HepG2 (cell line): ENCODE measurements around the gene CBFA2T2. TPM values are rescaled to one million over a fixed set of nuclear protein-coding genes. Genes with fewer than 3 reads are reported as not detected.

ENCODE experiments used
- BRD4 ChIP-seq: sonication (generic); formaldehyde crosslinking; IDR thresholded peaks from 2 replicates; pipeline ENCODE4 v1.4.0; 2020; ENCODE audit warnings: missing genetic modification reagents
- EED ChIP-seq: sonication (generic); formaldehyde crosslinking; IDR thresholded peaks from 2 replicates; pipeline ENCODE4 v1.5.0; 2020; ENCODE audit warnings: mild to moderate bottlenecking, missing genetic modification reagents
- FOXK1 ChIP-seq: sonication (generic); formaldehyde crosslinking; IDR thresholded peaks from 2 replicates; pipeline ENCODE4 v1.4.0; 2020; ENCODE audit warnings: low read depth, missing genetic modification reagents, borderline replicate concordance
- GABPA ChIP-seq, 2 experiments: IDR thresholded peaks; 2 replicates each; pipeline ENCODE4 v1.6.1; 2011 to 2016; ENCODE audit warnings: low read depth in 2 of 2, low read length in 1 of 2, missing biosample characterization in 1 of 2, missing genetic modification characterization in 1 of 2
- HMGXB3 ChIP-seq: sonication (generic); formaldehyde crosslinking; IDR thresholded peaks from 2 replicates; pipeline ENCODE4 v1.4.0; 2020; ENCODE audit warnings: missing genetic modification reagents, borderline replicate concordance
- HNF4A ChIP-seq: sonication (generic); formaldehyde crosslinking; IDR thresholded peaks from 2 replicates; pipeline ENCODE4 v1.4.0; 2020; ENCODE audit warnings: missing genetic modification reagents
- IRF2 ChIP-seq: IDR thresholded peaks from 2 replicates; pipeline ENCODE4 v1.6.1; 2018; ENCODE audit warnings: missing genetic modification reagents, missing compliant biosample characterization
- KAT2B ChIP-seq: fragments of 150-350 bp; IDR thresholded peaks from 2 replicates; pipeline ENCODE4 v1.6.1; 2014; ENCODE audit warnings: low read depth, low read length, borderline replicate concordance
- PBX3 ChIP-seq: sonication (generic); formaldehyde crosslinking; IDR thresholded peaks from 2 replicates; pipeline ENCODE4 v1.8.1; 2023; ENCODE audit warnings: missing genetic modification reagents, inconsistent platforms, borderline replicate concordance
- PPARG ChIP-seq: conservative IDR thresholded peaks from 2 replicates; pipeline ENCODE4 v1.6.1; 2016; ENCODE audit warnings: missing biosample characterization, missing genetic modification reagents
- PRDM10 ChIP-seq: sonication (generic); formaldehyde crosslinking; IDR thresholded peaks from 2 replicates; pipeline ENCODE4 v1.4.0; 2020; ENCODE audit warnings: low read depth, missing genetic modification reagents
- SIN3B ChIP-seq: fragments of 150-350 bp; IDR thresholded peaks from 2 replicates; pipeline ENCODE4 v1.6.1; 2014; ENCODE audit warnings: low read length
- SNAPC5 ChIP-seq: sonication (generic); formaldehyde crosslinking; IDR thresholded peaks from 2 replicates; pipeline ENCODE4 v1.8.1; 2023; ENCODE audit warnings: mild to moderate bottlenecking, missing genetic modification reagents, borderline replicate concordance
- SOX13 ChIP-seq, 3 experiments: fragments of 450-650 bp in 1 of 3; sonication (generic) in 1 of 3; formaldehyde crosslinking in 1 of 3; IDR thresholded peaks in 2 of 3; conservative IDR thresholded peaks in 1 of 3; 2 replicates each; pipeline versions ENCODE4 v1.5.0 to v1.6.1; 2016 to 2020; ENCODE audit warnings: antibody characterized with exemption in 1 of 3, mild to moderate bottlenecking in 1 of 3, missing compliant biosample characterization in 1 of 3, missing genetic modification reagents in 1 of 3, moderate library complexity in 1 of 3
- TBL1XR1 ChIP-seq: fragments of 150-350 bp; IDR thresholded peaks from 2 replicates; pipeline ENCODE4 v1.6.1; 2014; ENCODE audit warnings: borderline replicate concordance, low read length; ENCODE audit not compliant: partially characterized antibody
- TEAD2 ChIP-seq: sonication (generic); formaldehyde crosslinking; IDR thresholded peaks from 2 replicates; pipeline ENCODE4 v1.9.0; 2021; ENCODE audit warnings: missing genetic modification reagents
- ZNF232 ChIP-seq: sonication (generic); formaldehyde crosslinking; IDR thresholded peaks from 2 replicates; pipeline ENCODE4 v1.4.0; 2020; ENCODE audit warnings: missing genetic modification reagents, borderline replicate concordance
- ZNF672 ChIP-seq: sonication (generic); formaldehyde crosslinking; IDR thresholded peaks from 2 replicates; pipeline ENCODE4 v1.8.1; 2022; ENCODE audit warnings: missing genetic modification reagents
- ZNF720 ChIP-seq: sonication (generic); formaldehyde crosslinking; IDR thresholded peaks from 2 replicates; pipeline ENCODE4 v1.4.0; 2020; ENCODE audit warnings: missing genetic modification reagents
- polyA plus RNA-seq, 8 experiments: library from polyadenylated mRNA; depleted of rRNA in 3 of 8; stranded (reverse) in 7 of 8; unstranded in 1 of 8; fragments of >200 nt; fragmentation: Illumina TruSeq in 4 of 8; extraction: Trizol in 4 of 8; gene quantifications; 2 replicates each; pipeline versions ENCODE4 v1.2.1 to v1.2.3, GENCODE V29; 2011 to 2016; ENCODE audit warnings: low read depth in 4 of 8, missing spikeins in 1 of 8, mixed read lengths in 1 of 8; ENCODE audit not compliant: insufficient read depth in 1 of 8
- total RNA-seq, 5 experiments: library from RNA; depleted of rRNA; stranded (reverse); fragments of >200 nt; fragmentation: Illumina TruSeq; extraction: Trizol; gene quantifications; 2 replicates each; pipeline ENCODE4 v1.2.3, GENCODE V29; 2016; ENCODE audit warnings: low read depth in 1 of 5

The CBFA2T2 gene
- total and polyA plus RNA-seq, 2 of the 13 experiments (the other 11 are each of a cell fraction or from before 2014, with no cell fraction given): 6.3 to 21.2 TPM

GRCh38 chr20:33531047-33531877 lies 41.4 kb downstream of the CBFA2T2 start (continued):
- no peak for TF ChIP-seq SIN3B
- TF ChIP-seq TEAD2 (CRISPR knock-in tag): no peak
- peak; percentile 38; the same call in 1 of the 2 replicates for TF ChIP-seq PPARG (CRISPR knock-in tag)
- TF ChIP-seq GABPA (IDR thresholded peaks at IDR 0.05; ENCODE audit: low read depth, low read length): no peak
- no peak for TF ChIP-seq GABPA (CRISPR knock-in tag; IDR thresholded peaks at IDR 0.05; ENCODE audit: low read depth)
- TF ChIP-seq IRF2: no peak
- TF ChIP-seq EED: no peak
- no peak for TF ChIP-seq TBL1XR1
- TF ChIP-seq ZNF232 (CRISPR knock-in tag): no peak
- TF ChIP-seq HMGXB3: 0 out of 2 replicates have a peak, but pooled peaks have one; percentile 40
- TF ChIP-seq FOXK1 (CRISPR knock-in tag): no peak
- peak; percentile 58; the same call in 1 of the 2 replicates for TF ChIP-seq ZNF720 (CRISPR knock-in tag)
- no peak for TF ChIP-seq ZNF672 (CRISPR knock-in tag)
- no peak for TF ChIP-seq BRD4 (CRISPR knock-in tag)
- TF ChIP-seq PRDM10 (CRISPR knock-in tag): no peak
- TF ChIP-seq PBX3 (CRISPR knock-in tag): no peak
- TF ChIP-seq SNAPC5 (CRISPR knock-in tag): no peak
- TF ChIP-seq SOX13 (IDR thresholded peaks at IDR 0.05): no peak
- TF ChIP-seq SOX13 (CRISPR knock-in tag; conservative IDR thresholded peaks at IDR 0.05 in 1 of 2, IDR thresholded peaks at IDR 0.05 in 1 of 2): 0 out of 4 replicates have a peak, but pooled peaks of 1 of the 2 experiments have one; percentile 13
- no peak for TF ChIP-seq KAT2B
- no peak for TF ChIP-seq HNF4A
